K562 (cell line): ENCODE data around the gene BTBD17. TPM values are rescaled to one million over a fixed set of nuclear protein-coding genes. Genes with fewer than 3 reads are reported as not detected.

Experiments
- ATAC-seq: fragments of 200-7000 bp; cut with Tn5 transposase; 3 replicates; pipeline ENCODE4 v1.9.1; 2020; ENCODE audit warnings: moderate library complexity
- BruUV-seq: library from RNA; stranded (reverse); fragments of 400-500 nt; replicated peaks from 2 replicates; lab custom pipeline; 2021; lab: Mats Ljungman, UMichigan
- CTCF ChIA-PET: fragments of 300-600 bp; formaldehyde crosslinking; extraction: SDS; loops from one replicate; lab custom pipeline; 2021; ENCODE audit warnings: low intra/inter-chr PET ratio; lab: Yijun Ruan, JAX
- POLR2A ChIA-PET: fragments of 300-600, 350-650 bp; sonication (Branson Sonifier 250); formaldehyde crosslinking; extraction: SDS; loops from one replicate; lab custom pipeline; 2021; ENCODE audit warnings: antibody characterized with exemption, inconsistent platforms; lab: Yijun Ruan, JAX
- DNase-seq, 4 experiments: peaks; one replicate each; pipeline versions ENCODE4 v3.0.0 to v3.0.0-alpha.2; 2011 to 2018; ENCODE audit warnings: low spot score in 3 of 4, mixed read lengths in 3 of 4; ENCODE audit errors: extremely low read depth in 1 of 4
- FAIRE-seq: peaks from 2 replicates; lab custom pipeline; 2011; peaks lifted over from hg19 to GRCh38; lab: Jason Lieb, UNC
- H2AFZ ChIP-seq: 2 replicates; pipeline ENCODE4 v1.6.0; 2011; ENCODE audit warnings: low read depth, low read length, control low read depth, inconsistent platforms
- H3K27ac ChIP-seq: fragments of 200-600 bp; 3 replicates; pipeline ENCODE4 v1.8.0; 2011; ENCODE audit warnings: low read depth, mild to moderate bottlenecking, control low read depth, inconsistent platforms, low read length, moderate library complexity, mixed read lengths; ENCODE audit errors: extremely low read depth
- H3K27me3 ChIP-seq, 2 experiments: fragments of 300-600 bp in 1 of 2; 2 replicates in 1 of 2; 3 replicates in 1 of 2; pipeline versions ENCODE4 v1.6.0 to v1.8.0; 2011; ENCODE audit warnings: inconsistent platforms in 2 of 2, low read length in 2 of 2, mild to moderate bottlenecking in 1 of 2, mixed read lengths in 1 of 2, moderate library complexity in 1 of 2; ENCODE audit not compliant: control insufficient read depth in 2 of 2, insufficient read depth in 2 of 2
- H3K36me3 ChIP-seq: fragments of 300-600 bp; 3 replicates; pipeline ENCODE4 v1.8.0; 2011; ENCODE audit warnings: mild to moderate bottlenecking, low read length, inconsistent platforms; ENCODE audit not compliant: control insufficient read depth, insufficient read depth
- H3K4me1 ChIP-seq, 2 experiments: fragments of 200-600 bp in 1 of 2; replicated peaks in 1 of 2; 2 replicates in 1 of 2; 3 replicates in 1 of 2; pipeline versions ENCODE4 v1.5.1 to v1.8.0; 2011; ENCODE audit warnings: inconsistent platforms in 2 of 2, low read length in 2 of 2, mild to moderate bottlenecking in 1 of 2, mixed read lengths in 1 of 2, moderate library complexity in 1 of 2; ENCODE audit not compliant: control insufficient read depth in 2 of 2, insufficient read depth in 2 of 2
- H3K4me2 ChIP-seq: 2 replicates; pipeline ENCODE4 v1.6.1; 2011; ENCODE audit warnings: low read length, control low read depth, inconsistent platforms, mixed read lengths; ENCODE audit not compliant: insufficient read depth
- H3K4me3 ChIP-seq: fragments of 200-600 bp; sonication (generic), shearing (Covaris generic); 2 replicates; pipeline ENCODE4 v1.5.1; 2016; ENCODE audit warnings: control low read depth, inconsistent platforms
- H3K79me2 ChIP-seq: fragments of 200-600 bp; 3 replicates; pipeline ENCODE4 v1.8.0; 2011; ENCODE audit warnings: low read length, inconsistent platforms; ENCODE audit not compliant: control insufficient read depth, insufficient read depth
- H3K9ac ChIP-seq, 2 experiments: 2 replicates each; pipeline versions ENCODE4 v1.6.0 to v1.6.1; 2011; ENCODE audit warnings: low read depth in 2 of 2, low read length in 2 of 2, control low read depth in 1 of 2, inconsistent platforms in 1 of 2, mild to moderate bottlenecking in 1 of 2, mixed read lengths in 1 of 2; ENCODE audit not compliant: insufficient read depth in 1 of 2
- H3K9me1 ChIP-seq: one replicate; pipeline ENCODE4 v1.6.0; 2011; ENCODE audit warnings: inconsistent platforms, mild to moderate bottlenecking, low read length, moderate library complexity; ENCODE audit not compliant: control insufficient read depth, insufficient read depth
- H3K9me3 ChIP-seq: replicated peaks from 2 replicates; pipeline ENCODE4 v1.5.1; 2011; ENCODE audit warnings: low read depth, low read length, inconsistent platforms; ENCODE audit not compliant: control insufficient read depth, insufficient read depth
- H4K20me1 ChIP-seq: replicated peaks from 2 replicates; pipeline ENCODE4 v1.6.1; 2011; ENCODE audit warnings: low read length, inconsistent platforms, mixed read lengths; ENCODE audit not compliant: control insufficient read depth, insufficient read depth
- BDP1 ChIP-seq: IDR thresholded peaks from 3 replicates; pipeline ENCODE4 v1.6.1; 2011; ENCODE audit not compliant: insufficient read length, insufficient read depth
- CXXC5 ChIP-seq: fragments of 250-450 bp; sonication (Bioruptor Pico); IDR thresholded peaks from 2 replicates; pipeline ENCODE4 v1.8.0; 2022; ENCODE audit warnings: inconsistent platforms, mild to moderate bottlenecking, moderate library complexity
- PML ChIP-seq: IDR thresholded peaks from 2 replicates; pipeline ENCODE4 v1.6.1; 2012; ENCODE audit warnings: low read length, inconsistent platforms
- PRMT5 ChIP-seq: sonication (generic); formaldehyde crosslinking; IDR thresholded peaks from 2 replicates; pipeline ENCODE4 v1.5.0; 2020; ENCODE audit warnings: missing genetic modification reagents
- TSC22D4 ChIP-seq: fragments of 450-650 bp; IDR thresholded peaks from 2 replicates; pipeline ENCODE4 v1.6.1; 2016; ENCODE audit warnings: missing genetic modification characterization, missing biosample characterization, control low read depth
- YBX1 ChIP-seq: fragments of 450-650 bp; IDR thresholded peaks from 2 replicates; pipeline ENCODE4 v1.7.1; 2016; ENCODE audit warnings: mild to moderate bottlenecking
- ZKSCAN8 ChIP-seq: fragments of 200-800 bp; sonication (Bioruptor generic); IDR thresholded peaks from 2 replicates; pipeline ENCODE4 v1.6.1; 2016; ENCODE audit warnings: missing genetic modification characterization, missing compliant biosample characterization
- ZNF140 ChIP-seq: fragments of 250-450 bp; sonication (Bioruptor Pico); IDR thresholded peaks from 2 replicates; pipeline ENCODE4 v1.8.0; 2021; ENCODE audit warnings: moderate library complexity, mild to moderate bottlenecking, inconsistent platforms
- ZNF232 ChIP-seq: sonication (generic); formaldehyde crosslinking; IDR thresholded peaks from 2 replicates; pipeline ENCODE4 v1.8.0; 2022; ENCODE audit warnings: mild to moderate bottlenecking, missing genetic modification reagents
- ZNF57 ChIP-seq: fragments of 450-650 bp; formaldehyde crosslinking; IDR thresholded peaks from 2 replicates; pipeline ENCODE4 v1.4.0; 2020; ENCODE audit warnings: mild to moderate bottlenecking, moderate library complexity
- ZNF707 ChIP-seq: fragments of 250-450 bp; sonication (Bioruptor Pico); conservative IDR thresholded peaks from 2 replicates; pipeline ENCODE4 v1.8.0; 2022; ENCODE audit warnings: inconsistent platforms, mild to moderate bottlenecking, moderate library complexity
- ZNF766 ChIP-seq: fragments of 200-800 bp; sonication (Bioruptor generic); conservative IDR thresholded peaks from 2 replicates; pipeline ENCODE4 v1.6.1; 2016; ENCODE audit warnings: missing genetic modification characterization, missing compliant biosample characterization
- WGBS: fragments of 100-300 bp; shearing (Covaris generic); methylation state at CpG from one replicate; pipeline ENCODE4 v1.1.6; 2016; ENCODE audit warnings: low coverage, mixed read lengths; ENCODE audit not compliant: insufficient coverage; ENCODE audit errors: missing lambda C conversion rate; 5-methylcytosine and 5-hydroxymethylcytosine counted together
- in situ Hi-C: fragments of 300-500 bp; cut with MboI; formaldehyde crosslinking; loops from 4 replicates; pipeline ENCODE4 v1.15.0; 2018; ENCODE audit warnings: inconsistent platforms, mixed read lengths
- intact Hi-C: fragments of 100-400 bp; cut with micrococcal nuclease; formaldehyde crosslinking; loops from 2 replicates; pipeline ENCODE4 v1.14.2; 2022
- polyA plus RNA-seq, 8 experiments: library from polyadenylated mRNA; depleted of rRNA in 4 of 8; stranded (reverse) in 5 of 8; unstranded in 3 of 8; fragments of >200 nt; fragmentation: Nextera tagmentation in 2 of 8; fragmentation: Illumina TruSeq in 1 of 8; extraction: Ambion mirVana in 2 of 8; extraction: Trizol in 1 of 8; gene quantifications; 2 replicates each; pipeline versions ENCODE4 v1.2.1 to v1.2.3, GENCODE V29; 2011 to 2014; ENCODE audit warnings: inconsistent platforms in 1 of 8, missing spikeins in 1 of 8
- total RNA-seq, 7 experiments: library from RNA; depleted of rRNA in 6 of 7; stranded (reverse); fragments of >200 nt in 6 of 7; fragmentation: Illumina TruSeq in 2 of 7; extraction: Trizol in 2 of 7; gene quantifications; 2 replicates each; pipeline versions ENCODE4 v1.2.1 to v1.2.3, GENCODE V29; 2011 to 2021; ENCODE audit warnings: low replicate concordance in 1 of 7
- TF ChIP-seq, protein P1 (sequence below), 3 experiments: IDR thresholded peaks in 2 of 3; conservative IDR thresholded peaks in 1 of 3; 2 replicates each; pipeline ENCODE4 v1.5.1; 2011 to 2012; ENCODE audit warnings: low read length in 3 of 3, mild to moderate bottlenecking in 3 of 3, control low read depth in 2 of 3, improper control_type of control experiment in 1 of 3, inconsistent platforms in 1 of 3, low read depth in 1 of 3, mixed read lengths in 1 of 3, moderate library complexity in 1 of 3; ENCODE audit not compliant: insufficient read depth in 2 of 3
- TF ChIP-seq, protein P2 (sequence below): sonication (generic); formaldehyde crosslinking; IDR thresholded peaks from 2 replicates; pipeline ENCODE4 v1.5.0; 2020; ENCODE audit warnings: missing genetic modification reagents
- TF ChIP-seq, protein P3 (sequence below): fragments of 450-650 bp; IDR thresholded peaks from 2 replicates; pipeline ENCODE4 v1.6.1; 2017; ENCODE audit warnings: antibody characterized with exemption, mild to moderate bottlenecking
- TF ChIP-seq, protein P4 (sequence below): fragments of 450-650 bp; IDR thresholded peaks from 2 replicates; pipeline ENCODE4 v1.6.1; 2016; ENCODE audit warnings: antibody characterized with exemption

BTBD17 gene
- total and polyA plus RNA-seq, 9 of the 15 experiments (the other 6 are each of a cell fraction or from before 2014, with no cell fraction given), result not detected

DNA sequence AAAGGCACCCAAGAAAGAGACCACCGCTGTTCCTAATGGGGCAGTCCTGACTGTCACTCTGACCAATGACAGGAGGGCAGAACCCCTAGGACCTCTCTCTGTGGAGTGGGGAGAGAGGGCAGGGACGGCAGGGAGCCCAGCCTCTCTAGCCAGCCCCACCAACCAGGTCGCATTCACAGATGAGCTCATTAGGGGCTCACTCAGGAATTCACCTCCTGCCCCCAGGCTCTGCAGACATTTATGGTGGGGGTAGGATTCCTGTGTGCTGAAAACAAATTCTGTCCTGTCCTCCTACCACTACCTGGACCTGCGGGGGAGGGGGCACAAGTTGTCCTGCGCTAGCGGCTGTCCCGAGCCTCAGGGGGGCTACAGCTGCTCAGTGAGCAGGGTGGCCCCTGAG is 42.5 kb upstream of the BTBD17 start:
- TF ChIP-seq, protein P1, sequence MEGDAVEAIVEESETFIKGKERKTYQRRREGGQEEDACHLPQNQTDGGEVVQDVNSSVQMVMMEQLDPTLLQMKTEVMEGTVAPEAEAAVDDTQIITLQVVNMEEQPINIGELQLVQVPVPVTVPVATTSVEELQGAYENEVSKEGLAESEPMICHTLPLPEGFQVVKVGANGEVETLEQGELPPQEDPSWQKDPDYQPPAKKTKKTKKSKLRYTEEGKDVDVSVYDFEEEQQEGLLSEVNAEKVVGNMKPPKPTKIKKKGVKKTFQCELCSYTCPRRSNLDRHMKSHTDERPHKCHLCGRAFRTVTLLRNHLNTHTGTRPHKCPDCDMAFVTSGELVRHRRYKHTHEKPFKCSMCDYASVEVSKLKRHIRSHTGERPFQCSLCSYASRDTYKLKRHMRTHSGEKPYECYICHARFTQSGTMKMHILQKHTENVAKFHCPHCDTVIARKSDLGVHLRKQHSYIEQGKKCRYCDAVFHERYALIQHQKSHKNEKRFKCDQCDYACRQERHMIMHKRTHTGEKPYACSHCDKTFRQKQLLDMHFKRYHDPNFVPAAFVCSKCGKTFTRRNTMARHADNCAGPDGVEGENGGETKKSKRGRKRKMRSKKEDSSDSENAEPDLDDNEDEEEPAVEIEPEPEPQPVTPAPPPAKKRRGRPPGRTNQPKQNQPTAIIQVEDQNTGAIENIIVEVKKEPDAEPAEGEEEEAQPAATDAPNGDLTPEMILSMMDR (IDR thresholded peaks at IDR 0.05 in 2 of 3, conservative IDR thresholded peaks at IDR 0.05 in 1 of 3; ENCODE audit: insufficient read depth in 2 of 3, low read depth in 1 of 3, low read length in 3 of 3), result no peak
- TF ChIP-seq ZKSCAN8 (no peak), CXXC5 (CRISPR knock-in tag) (no peak), BDP1 (no peak), YBX1 (no peak), TSC22D4 (tag) (no peak), PML (no peak), ZNF57 (CRISPR knock-in tag) (no peak), ZNF140 (CRISPR knock-in tag) (no peak), ZNF707 (CRISPR knock-in tag) (no peak), PRMT5 (CRISPR knock-in tag) (no peak), ZNF766 (CRISPR knock-in tag) (no peak), ZNF232 (CRISPR knock-in tag) (no peak)
- TF ChIP-seq, protein P2, sequence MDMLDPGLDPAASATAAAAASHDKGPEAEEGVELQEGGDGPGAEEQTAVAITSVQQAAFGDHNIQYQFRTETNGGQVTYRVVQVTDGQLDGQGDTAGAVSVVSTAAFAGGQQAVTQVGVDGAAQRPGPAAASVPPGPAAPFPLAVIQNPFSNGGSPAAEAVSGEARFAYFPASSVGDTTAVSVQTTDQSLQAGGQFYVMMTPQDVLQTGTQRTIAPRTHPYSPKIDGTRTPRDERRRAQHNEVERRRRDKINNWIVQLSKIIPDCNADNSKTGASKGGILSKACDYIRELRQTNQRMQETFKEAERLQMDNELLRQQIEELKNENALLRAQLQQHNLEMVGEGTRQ, result no peak
- TF ChIP-seq, protein P3, sequence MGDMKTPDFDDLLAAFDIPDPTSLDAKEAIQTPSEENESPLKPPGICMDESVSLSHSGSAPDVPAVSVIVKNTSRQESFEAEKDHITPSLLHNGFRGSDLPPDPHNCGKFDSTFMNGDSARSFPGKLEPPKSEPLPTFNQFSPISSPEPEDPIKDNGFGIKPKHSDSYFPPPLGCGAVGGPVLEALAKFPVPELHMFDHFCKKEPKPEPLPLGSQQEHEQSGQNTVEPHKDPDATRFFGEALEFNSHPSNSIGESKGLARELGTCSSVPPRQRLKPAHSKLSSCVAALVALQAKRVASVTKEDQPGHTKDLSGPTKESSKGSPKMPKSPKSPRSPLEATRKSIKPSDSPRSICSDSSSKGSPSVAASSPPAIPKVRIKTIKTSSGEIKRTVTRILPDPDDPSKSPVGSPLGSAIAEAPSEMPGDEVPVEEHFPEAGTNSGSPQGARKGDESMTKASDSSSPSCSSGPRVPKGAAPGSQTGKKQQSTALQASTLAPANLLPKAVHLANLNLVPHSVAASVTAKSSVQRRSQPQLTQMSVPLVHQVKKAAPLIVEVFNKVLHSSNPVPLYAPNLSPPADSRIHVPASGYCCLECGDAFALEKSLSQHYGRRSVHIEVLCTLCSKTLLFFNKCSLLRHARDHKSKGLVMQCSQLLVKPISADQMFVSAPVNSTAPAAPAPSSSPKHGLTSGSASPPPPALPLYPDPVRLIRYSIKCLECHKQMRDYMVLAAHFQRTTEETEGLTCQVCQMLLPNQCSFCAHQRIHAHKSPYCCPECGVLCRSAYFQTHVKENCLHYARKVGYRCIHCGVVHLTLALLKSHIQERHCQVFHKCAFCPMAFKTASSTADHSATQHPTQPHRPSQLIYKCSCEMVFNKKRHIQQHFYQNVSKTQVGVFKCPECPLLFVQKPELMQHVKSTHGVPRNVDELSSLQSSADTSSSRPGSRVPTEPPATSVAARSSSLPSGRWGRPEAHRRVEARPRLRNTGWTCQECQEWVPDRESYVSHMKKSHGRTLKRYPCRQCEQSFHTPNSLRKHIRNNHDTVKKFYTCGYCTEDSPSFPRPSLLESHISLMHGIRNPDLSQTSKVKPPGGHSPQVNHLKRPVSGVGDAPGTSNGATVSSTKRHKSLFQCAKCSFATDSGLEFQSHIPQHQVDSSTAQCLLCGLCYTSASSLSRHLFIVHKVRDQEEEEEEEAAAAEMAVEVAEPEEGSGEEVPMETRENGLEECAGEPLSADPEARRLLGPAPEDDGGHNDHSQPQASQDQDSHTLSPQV, result no peak
- TF ChIP-seq, protein P4, sequence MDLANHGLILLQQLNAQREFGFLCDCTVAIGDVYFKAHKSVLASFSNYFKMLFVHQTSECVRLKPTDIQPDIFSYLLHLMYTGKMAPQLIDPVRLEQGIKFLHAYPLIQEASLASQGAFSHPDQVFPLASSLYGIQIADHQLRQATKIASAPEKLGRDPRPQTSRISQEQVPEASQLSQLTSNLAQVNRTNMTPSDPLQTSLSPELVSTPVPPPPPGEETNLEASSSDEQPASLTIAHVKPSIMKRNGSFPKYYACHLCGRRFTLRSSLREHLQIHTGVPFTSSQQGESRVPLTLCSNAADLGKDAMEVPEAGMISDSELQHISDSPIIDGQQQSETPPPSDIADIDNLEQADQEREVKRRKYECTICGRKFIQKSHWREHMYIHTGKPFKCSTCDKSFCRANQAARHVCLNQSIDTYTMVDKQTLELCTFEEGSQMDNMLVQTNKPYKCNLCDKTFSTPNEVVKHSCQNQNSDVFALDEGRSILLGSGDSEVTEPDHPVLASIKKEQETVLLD, result no peak
- CTCF ChIA-PET, result no interaction called here
- 2% methylated on average over 6 of the region's 7 CpGs for WGBS
- intact Hi-C loops, result no loop called here
- no TSS peak for BruUV-seq
- no peak for DNase-seq
- peaks cover 17 to 39% of the 10 kb centered on the region in 2 experiments; a peak in 3 of 5 replicates for H3K27me3 ChIP-seq
- H3K79me2 ChIP-seq, result no peaks in the 10 kb centered on the region
- POLR2A ChIA-PET, result no interaction called here
- no peak overlapping the region for H3K9ac ChIP-seq
- no peak overlapping the region for H3K27ac ChIP-seq
- no peaks in the 10 kb centered on the region for H3K9me1 ChIP-seq
- no peak overlapping the region for H3K4me3 ChIP-seq
- H4K20me1 ChIP-seq, result no peaks in the 10 kb centered on the region
- H3K4me1 ChIP-seq, result no peaks in the 10 kb centered on the region
- no peaks in the 10 kb centered on the region; the same call in 1 of the 2 replicates for H3K9me3 ChIP-seq
- no peaks in the 10 kb centered on the region for H3K36me3 ChIP-seq
- no peak overlapping the region for H2AFZ ChIP-seq
- no peak for FAIRE-seq
- no peak overlapping the region for H3K4me2 ChIP-seq
- ATAC-seq, result no peak
- in situ Hi-C loops, result no loop called here
